ENCODE data around the gene SHQ1.
"Not testable (repeated sequence)": the region's sequence is repeated elsewhere in the genome, so short reads cannot be mapped to it uniquely, and the experiment has no call there.

SHQ1 gene

DNA sequence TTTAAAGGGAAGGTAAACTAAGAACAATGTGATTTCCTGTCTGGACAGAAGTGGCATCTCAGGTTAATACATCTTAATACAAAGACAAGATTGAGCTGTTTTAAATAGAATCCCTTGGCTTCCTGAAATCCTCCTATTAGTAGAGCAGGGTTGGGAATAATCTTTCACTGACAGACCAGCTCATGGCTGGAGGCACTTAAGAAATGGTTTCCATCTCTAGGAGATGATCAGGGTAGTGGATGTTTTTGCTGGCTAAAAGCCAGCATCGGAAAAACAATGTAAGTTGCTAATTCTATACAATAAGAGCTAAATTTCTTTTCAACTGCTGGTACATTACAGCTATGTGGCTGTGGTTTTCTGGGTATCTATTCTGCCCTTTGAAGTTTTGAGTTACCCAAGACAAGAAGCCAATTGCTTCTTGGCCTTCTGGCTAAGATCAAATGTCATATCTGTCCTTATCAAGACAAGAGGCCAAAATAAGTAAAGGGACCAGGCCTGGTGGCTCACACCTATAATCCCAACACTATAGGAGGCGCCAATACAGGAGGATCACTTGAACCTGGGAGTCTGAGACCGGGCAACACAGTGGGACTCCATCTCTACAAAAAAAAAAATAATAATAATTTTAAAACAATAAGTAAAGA lies 49.6 kb downstream of the SHQ1 start:
- no peak for DNase-seq

DNA sequence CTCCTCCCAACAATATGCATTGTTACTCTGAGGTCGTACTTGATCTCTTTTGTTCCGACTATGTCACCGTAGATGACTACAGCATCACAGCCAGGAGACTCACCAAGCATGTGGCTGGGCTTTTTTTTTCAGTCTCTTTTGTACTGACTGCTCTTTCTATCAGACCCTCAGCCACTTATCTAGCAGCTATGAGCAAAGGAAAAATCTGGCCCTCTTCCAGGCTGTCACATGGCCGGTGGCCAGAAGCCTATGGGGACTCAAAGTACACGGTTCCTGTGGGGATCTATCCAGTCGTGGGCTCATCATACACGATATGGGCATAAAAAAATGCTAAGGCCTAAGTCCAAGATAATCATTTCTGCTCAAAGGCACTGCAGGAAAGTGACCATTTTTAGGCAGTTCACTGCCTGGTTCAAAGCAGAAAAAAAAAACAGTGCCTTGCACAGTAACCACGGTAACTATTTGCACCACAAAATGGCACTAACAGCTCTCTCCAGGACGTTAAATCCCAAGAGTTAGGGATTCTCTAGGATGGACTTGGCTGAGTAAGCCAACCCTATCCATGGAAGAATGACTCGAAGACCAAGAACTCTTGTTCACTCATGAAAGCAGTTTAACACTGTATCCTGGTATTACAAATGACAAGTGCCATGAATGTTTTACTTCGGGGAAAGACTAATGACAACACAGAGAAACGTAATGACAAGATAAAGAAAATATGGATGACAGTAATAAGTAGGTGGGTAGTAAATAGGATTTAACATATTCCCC lies 50.3 kb downstream of the SHQ1 start:
- DNase-seq: no peak

DNA sequence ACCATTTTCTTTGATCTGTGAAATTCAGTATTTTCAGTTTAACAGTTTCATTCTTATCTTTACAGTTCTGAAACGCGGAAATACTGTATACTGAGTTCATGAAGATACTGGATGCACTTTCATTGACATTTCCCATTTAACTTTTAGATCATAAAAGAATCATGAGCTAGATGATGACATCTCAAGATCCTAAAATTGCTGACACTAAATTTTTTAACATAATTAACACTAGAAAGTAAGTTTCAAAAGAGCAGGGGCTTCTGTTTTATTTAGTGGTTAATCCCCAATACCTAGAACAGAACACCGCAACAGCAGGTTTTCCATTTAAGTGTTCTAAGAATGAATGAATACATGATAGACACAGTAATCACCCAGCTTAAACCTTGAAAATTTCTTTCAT lies 54.2 kb downstream of the SHQ1 start:
- no peak for DNase-seq

DNA sequence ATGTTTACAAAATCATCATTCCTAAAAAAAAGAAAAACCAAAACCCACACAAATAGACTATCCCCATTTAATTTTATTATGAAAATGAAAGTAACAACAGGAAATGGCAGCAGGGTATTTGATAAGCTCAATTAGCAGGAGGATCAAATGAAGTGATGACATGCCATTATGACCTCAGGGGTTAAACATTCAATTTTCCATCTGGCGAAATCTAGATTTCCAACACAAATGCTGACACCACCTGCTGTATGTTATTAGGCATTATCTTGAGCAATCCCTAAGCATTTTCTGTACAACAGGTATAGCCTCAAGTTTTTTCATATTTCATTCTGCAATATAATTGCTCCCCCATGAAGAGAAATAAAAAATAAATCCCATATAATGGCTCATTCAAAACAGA lies 57.1 kb downstream of the SHQ1 start:
- DNase-seq: no peak

DNA sequence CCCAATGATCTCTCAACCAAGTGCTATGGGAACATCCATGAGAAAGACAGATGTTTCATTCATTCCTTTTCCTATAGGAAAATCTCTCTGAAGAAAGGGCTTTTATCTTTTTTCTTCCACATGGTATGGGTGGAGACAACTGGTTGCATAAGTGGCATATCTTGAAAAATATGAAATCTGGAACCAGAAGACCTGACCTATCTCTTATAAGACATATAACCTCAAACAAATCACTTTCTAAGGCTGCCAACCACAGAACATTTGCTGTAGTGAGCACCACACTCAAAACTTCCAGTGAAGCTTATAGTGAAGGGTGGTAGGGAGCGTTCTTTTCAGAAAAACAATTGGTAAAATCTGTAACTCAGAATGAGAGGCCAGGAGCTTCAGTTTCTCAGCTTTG lies 58.5 kb downstream of the SHQ1 start:
- DNase-seq: no peak

DNA sequence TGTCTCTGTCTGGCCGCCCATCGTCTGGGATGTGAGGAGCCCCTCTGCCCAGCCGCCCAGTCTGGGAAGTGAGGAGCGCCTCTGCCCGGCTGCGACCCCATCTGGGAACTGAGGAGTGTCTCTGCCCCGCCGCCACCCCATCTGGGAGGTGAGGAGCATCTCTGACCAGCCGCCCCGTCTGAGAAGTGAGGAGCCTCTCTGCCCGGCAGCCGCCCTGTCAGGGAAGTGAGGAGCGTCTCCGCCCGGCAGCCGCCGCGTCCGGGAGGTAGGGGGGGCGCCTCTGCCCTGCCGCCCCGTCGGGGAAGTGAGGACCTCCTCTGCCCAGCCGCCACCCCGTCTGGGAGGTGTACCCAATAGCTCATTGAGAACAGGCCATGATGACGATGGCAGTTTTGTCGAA lies 60.0 kb downstream of the SHQ1 start:
- not testable (repeated sequence) for DNase-seq

DNA sequence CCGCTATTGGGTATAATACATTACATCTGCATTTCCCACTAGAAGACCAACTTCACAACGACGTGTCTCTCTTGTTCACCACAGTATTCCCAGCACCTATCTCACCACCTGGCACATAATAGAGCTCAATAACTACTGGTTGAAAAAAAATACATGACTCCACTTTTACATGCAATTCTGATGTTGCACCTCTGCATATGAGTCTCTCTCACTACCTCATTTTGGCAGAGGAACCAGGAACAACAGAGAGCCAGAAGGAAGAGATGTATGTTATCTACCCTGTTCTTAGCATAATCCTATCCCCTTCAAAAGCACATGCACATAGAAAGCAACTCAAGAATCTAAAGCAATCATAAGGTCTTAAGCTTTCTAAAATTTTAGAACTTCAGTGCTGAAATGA lies 61.6 kb downstream of the SHQ1 start:
- DNase-seq: no peak

DNA sequence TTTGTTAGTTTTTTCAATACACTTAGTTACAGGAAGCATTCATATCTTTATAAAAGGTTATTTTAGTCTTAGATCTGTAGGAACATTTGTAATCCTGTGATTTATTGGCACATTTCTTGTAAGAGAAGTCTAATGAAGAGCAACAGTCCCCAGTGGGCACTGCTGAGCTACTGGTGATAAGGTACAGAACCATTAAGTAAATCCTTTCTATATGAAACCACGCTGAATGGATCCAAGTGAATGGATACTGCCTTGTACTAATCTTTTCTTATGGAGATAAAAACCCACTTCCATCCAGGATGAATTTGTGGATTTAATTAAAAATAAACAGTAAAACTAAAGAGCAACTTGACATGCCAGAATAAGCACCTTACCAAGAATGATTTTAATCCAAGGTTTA lies 64.0 kb downstream of the SHQ1 start:
- DNase-seq: no peak

DNA sequence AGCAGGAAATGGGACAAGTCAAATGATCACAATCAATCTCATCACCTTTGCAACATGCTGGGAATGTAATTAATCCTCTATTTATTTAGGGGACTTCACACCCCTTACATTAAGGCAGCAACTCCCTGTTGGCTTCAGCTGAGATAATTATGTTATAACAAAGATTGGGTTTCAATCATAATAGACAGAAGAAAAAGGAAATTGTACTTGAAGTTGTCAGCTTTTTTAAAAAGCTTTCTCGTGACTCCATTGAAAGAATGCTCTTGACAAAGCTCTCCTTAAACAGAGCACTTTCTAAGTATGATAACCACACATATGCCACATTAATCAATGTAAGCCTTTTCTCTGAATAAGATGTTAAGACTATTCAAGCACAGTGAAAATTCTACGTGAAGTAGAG lies 65.7 kb downstream of the SHQ1 start:
- DNase-seq: no peak

DNA sequence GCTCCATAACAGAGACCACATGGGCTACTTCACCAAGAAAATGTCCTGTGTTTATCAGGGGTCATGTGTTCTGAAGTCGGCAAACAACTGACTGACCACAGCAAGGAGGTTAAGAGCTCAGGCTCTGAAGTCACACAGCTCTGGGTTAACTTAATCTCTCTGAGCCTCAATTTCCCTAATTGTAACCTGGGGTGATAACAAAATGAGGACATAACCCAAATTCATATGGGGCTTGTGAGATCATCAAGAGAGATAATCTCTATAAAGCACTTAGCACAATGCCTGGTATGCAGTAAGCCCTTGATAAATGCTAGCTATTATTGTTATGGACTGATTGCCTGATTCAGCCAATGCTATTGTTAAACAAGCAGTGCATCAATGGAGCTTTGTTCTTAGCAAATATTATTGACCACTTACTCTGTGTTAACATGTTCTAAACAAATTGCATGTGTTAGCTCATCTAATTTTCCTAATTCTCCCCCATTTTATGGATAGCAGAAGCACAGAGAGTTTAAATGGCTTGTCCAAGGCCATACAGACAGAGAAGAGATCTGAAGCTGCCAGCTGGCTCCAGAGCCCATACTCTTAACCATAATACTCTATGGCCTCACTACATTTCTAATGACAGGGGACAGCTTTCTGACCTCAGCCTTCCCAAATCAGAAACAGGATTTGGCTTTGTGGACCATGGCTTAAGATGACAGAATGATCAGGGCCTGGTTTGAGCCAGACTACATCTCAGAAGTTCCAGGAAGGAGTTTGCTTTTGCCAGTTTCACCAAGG lies 78.3 kb downstream of the SHQ1 start:
- no peak for DNase-seq

DNA sequence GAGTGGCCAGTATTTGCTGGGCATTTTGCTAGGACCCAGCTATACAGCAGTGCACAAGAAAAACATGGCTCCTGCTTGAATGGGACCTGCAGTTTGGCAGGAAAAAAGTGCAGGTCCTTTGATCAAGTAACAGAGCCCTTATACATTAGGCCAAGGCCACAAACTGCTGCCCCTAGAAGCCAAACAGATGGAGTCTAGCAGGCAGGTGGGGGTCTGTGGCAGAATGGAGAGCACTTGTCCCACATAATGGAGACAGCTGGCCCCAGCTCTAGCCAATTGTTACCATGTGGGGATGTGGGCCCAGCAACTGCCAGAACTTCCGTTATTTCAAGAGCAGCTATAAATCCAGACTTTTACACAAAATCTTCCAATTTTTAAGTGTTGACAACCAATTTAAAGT lies 79.3 kb downstream of the SHQ1 start:
- no peak for DNase-seq

DNA sequence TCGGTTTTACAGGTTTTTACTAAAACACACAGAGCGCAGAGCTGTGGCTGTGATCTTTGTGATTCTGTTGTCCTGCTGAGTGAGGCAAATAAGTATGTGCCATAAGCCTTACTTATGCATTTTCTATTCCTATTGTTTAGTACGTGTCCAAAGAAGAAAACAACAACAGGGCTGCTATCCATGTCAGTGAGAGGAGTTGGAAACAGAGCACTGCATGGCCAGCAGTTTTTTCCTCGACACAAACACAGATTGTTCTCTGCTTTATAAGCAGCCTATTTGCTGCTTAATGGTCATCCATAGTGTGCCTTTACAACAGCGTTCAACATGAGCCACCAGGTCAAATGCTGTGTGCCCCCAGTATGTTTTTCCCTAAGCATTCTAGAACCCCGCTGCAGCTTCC lies 79.8 kb downstream of the SHQ1 start:
- no peak for DNase-seq

DNA sequence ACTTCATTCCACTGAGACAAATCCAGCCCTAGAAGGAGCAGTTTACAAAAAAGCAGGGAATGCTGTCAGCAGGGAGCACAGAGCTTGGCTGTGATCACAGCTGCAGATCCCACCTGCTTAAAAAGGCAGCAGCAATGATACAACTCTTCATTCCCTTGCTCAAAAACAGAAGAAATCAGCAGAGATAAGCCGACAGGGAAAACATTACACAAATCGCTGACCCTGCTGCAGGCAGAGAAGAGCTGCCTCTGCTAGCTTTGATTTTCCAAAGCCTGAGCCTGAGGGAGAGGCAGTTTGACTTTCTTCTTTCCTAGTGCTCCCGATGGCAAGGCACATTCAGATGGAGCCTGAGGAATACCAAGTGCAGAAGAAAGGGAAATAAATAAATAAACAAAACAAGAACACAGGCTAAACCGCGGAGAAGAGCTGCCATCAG lies 80.2 kb downstream of the SHQ1 start:
- no peak for DNase-seq

DNA sequence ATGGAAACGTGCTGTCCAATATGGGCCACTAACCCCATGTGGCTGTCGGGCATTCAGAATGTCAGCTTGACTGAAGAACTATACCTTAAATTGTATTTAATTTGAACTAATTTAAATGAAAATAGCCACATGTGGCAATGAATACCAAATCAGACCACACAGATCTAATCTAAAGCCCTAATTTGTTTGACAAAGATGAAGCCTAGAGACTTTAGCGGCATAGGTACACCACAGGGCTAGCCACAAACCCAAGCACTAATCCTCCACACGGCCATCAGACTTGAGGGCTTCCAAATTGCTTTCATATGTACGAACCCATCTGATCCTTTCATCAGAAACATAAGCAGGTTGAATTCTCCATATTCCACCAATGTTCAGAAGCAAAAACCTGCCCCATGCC lies 81.4 kb downstream of the SHQ1 start:
- DNase-seq: no peak

DNA sequence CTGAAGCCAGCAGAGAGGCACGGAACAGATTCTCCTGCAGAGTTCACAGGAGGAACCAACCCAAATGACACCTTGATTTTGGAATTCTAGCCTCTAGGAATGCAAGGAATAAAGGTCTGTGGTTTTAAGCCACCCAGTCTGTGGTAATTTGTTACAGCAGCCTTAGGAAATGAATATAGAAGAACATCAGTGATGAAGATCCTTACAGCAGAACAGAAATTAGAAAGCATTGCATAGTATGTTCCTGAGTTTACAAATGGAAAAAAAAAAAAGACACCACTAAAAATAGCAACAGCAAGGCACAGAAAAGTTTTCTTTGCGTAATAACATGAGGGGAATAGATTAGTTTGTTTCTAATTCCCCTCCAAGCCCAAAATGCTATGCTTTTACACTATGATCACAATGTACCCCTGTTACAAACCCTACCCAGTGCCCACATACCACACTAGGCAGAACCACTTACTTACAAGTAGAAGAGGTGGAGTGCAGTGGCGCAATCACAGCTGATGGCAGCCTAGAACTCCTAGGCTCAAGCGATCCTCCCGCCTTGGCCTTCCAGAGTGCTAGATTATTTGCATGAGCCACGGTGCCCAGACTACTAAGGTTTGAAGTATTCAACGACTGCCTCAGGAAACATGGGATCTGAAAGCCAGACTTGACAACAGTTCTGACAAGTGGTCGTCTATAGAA lies 84.3 kb downstream of the SHQ1 start:
- DNase-seq: no peak

DNA sequence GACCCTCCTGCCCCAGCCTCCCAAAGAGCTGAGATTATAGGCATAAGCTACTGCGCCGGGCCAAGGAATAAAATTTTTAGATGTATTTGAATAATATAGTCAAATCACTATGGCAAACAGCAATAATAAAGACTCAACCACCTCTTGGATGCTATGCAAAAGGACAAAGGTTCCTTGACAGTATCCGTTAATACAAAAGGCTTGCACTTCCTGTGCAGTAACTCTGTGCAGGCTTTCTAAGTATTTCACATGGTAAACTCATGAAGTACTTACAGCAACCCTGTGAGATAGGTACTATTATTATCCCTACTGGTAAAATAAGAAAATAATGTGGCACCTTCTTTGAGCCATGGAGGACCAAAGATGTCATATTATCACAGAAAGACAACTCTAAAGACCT lies 86.8 kb downstream of the SHQ1 start:
- no peak for DNase-seq

DNA sequence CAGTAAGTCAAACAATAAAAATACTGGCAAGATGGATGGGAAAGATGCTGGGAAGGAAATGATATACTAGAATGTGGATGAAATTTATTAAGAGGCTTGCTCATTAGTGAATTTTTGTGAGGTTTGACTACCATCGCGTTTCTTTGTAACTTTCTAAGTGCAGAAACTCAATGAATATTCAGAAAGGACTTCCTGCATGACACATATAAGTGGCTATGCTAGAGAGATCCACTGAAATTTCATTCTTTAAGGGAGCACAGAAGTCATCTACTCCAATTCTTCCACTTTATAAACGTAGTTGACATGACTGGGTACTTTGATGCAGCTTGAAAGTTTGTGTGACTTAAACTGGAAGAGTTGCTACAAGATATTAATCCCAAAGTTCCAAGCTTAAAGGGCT lies 88.0 kb downstream of the SHQ1 start:
- no peak for DNase-seq

DNA sequence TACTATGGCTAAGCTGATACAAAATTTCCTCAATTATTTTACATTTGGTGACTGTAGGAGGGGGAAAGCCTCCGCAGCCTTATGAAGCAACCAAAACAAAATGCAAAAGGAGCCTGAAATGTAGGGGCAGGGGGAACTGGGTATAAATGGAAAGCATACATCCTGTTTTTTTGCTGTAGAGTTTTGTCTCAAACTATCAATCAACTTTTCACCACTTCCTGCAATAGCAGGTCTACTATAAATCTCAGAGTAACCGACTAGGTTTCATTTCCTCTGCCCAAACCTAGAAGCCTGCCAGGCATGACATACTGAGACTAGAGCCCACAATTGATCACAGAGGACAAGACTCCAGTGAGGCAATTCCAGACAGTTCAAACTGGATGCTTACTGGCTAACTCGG lies 91.3 kb downstream of the SHQ1 start:
- DNase-seq: no peak

DNA sequence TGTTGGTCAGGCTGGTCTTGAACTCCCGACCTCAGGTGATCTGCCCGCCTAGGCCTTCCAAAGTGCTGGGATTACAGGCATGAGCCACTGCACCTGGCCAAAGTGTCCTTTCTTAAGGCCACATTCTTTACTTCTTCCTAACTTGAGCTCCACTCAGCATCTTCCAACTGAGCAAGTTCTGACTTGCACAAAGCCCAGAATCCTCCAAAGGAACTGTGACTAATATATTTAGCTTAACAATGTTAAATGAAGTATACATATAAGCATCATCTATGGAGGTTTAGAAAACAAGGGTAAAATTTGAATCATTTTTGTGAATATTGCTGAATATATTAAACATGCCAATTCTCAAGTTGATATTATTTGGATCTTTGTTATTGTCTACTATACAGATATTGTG lies 93.7 kb downstream of the SHQ1 start:
- no peak for DNase-seq

DNA sequence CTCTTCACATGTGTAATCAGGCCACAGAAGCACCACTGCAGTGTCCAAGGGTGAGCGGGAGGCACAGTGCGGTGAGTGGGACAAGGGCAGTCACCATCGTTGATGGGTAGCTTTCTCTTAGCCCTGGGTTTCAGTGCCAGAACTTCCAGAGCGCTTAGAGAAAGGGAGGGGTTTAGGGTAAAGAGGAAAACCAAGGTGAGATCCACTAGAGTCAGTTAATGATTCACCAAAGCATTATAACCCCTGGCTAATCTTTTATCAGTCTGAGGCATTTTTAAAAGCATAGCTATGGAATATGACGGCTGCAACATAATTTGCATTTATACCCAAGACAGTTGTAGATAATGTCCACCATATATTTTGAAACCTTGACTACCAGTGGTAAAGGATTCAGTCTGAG lies 94.8 kb downstream of the SHQ1 start:
- DNase-seq: no peak

DNA sequence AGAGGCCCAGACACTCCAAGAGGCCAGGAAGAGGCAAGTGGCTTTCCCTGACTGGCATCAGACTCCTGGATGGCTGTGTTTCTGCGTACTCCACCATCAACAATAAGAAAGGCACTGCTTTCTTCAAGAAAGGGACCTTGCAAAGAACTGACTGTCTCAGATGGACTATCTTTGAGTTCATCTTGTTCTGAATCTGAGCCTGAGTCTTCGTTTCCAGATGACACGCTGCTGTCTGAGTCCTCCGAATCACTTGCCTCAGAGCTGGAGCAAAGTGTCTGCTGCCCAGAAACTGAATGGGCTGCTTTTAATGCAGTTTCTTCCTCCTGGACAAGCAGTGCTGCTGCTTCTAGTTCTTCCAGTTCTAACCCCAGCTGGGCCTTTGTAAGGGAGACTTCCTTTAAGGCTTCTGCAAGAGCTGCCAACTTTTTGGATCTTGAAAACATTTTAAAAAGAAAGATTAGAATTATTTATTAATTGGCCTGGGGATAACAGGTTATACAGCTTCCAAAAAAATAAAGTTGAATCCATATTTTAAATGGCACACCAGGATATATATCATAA lies 97.8 kb downstream of the SHQ1 start:
- DNase-seq: no peak

DNA sequence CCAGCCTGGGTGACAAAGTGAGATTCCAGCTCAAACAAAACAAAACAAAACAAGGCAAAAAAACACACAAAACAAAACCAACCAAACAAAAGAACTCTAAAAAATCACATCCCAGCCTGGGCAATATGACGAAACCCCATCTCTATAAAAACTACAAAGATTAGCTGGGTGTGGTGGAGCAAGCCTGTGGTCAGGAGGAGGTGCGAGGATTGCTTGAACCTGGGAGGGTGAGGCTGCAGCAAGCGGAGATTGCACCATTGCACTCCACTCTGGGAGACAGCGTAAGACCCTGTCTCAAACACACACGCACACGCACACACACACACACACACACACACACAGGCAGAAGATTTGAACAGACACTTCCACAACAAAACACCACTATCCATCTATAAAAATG lies 99.6 kb downstream of the SHQ1 start:
- no peak for DNase-seq
